HG02970 (cell line): ENCODE measurements around the gene SMAD6.
A peak's percentile ranks its signal among the peaks of the same experiment; 100 is the strongest.

Source experiments
- ATAC-seq: cut with Tn5 transposase; IDR thresholded peaks from one replicate; pipeline ENCODE4 v1.9.1; 2021; ENCODE audit warnings: mild to moderate bottlenecking, moderate library complexity, moderate number of reproducible peaks; ENCODE audit not compliant: unreplicated experiment, low FRiP score

Gene SMAD6

DNA sequence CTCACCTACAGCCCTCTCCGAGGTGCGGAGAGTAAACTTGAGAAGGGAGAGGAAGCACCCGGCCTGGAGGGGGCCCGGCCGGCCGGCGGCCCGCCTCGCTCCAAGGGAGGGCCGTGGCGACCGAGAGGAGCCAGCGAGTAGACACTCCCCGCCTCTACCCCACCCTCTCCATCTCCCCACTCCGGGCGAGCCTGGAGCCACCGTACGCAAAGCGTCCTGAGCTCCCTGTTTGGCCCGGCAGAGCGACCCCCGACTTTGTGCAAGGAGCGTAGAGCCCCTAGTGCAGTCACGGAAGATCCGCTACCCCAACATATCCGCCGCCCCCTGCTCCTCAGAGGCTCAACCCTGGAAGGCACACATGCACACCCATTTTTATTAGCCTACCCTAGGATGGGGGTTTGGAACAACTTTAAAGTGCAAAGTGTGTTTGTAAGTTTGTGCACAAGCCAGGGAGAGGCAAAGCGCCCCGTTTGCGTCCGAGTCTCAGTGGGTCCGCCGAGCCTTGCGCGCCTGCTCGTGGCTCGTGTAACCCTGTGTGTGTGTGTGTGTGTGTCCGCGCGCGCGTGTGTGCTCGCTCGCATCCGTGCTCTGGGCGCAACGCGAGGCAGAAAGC is 508 bp upstream of the SMAD6 start:
- peak; percentile 29 for ATAC-seq

DNA sequence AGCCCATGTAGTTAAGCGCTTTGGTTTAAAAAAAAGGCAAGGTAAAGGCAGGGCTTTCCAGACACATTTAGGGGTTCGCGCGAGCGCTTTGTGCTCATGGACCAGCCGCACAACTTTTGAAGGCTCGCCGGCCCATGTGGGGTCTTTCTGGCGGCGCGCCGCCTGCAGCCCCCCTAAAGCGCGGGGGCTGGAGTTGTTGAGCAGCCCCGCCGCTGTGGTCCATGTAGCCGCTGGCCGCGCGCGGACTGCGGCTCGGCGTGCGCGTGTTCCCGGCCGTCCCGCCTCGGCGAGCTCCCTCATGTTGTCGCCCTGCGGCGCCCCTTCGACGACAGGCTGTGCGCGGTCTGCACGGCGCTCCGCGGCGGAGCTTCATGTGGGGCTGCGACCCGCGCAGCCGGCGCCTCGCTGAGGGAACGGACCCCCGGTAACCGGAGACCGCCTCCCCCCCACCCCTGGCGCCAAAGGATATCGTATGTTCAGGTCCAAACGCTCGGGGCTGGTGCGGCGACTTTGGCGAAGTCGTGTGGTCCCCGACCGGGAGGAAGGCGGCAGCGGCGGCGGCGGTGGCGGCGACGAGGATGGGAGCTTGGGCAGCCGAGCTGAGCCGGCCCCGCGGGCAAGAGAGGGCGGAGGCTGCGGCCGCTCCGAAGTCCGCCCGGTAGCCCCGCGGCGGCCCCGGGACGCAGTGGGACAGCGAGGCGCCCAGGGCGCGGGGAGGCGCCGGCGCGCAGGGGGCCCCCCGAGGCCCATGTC is 927 bp downstream of the SMAD6 start:
- no peak for ATAC-seq

- ATAC-seq: no peak
Measured at GRCh38 chr15:66703540-66703941, 1.5 kb downstream of the SMAD6 start.

- ATAC-seq: no peak
Measured at GRCh38 chr15:66704019-66704802, 2.2 kb downstream of the SMAD6 start.

DNA sequence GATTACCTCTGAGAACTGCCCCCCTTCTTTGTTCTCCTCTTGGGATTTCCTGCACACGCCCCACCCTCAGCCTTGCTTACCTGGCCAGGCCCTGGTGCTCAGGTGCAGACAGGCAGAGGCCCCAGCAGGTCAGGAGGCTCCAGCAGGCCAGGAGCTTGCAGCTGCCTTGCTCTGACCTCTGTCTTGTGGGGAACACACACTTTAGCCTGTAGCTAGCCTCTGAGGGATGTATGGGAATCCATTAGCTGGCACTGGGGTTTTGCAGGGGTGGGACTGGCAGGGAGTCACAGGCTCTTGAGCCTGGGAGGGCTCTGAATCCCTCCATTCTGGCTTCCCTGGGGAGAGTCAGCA is 2.7 kb downstream of the SMAD6 start:
- ATAC-seq: no peak

DNA sequence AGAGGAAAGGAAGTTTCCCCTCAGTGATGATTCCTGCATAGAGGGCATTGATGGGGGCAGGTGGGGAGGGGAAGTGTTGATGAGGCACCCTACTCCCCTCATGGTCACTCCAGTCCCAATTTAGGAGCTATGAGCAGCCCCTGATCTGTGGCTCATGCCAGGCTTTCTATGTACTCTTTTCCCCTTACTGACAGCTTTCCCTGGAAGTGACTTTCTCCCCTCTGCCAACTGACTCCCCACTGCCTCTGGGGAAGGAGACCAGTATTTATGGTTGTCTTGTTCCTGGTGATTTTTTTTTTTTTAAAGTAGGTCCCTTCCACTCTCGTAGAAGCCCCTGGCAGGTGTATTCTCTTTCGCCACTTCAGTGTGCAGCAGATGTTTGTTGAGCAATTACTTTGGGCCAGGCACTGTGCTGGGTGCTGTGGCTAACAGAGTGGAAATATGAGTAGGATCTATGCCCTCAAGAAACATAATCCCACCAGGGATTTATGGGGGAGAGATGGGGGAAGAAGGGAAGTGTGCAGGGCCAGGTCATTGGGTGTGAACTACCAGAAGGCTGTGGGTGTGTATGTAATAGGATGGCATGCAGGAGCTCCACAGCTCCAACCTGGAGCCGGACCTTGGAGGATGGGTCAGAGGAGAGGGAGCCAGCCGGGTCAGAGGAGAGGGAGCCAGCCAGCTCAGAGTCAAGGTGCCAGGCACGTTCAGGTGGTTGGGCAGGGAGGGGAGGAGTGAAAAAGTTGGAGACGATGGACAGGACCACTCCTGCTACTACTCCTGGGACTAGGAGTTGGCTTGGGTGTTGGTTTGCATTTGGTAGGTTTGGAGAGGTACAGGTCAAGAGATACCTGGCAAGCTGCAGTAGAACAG is 3.5 kb downstream of the SMAD6 start:
- no peak for ATAC-seq

DNA sequence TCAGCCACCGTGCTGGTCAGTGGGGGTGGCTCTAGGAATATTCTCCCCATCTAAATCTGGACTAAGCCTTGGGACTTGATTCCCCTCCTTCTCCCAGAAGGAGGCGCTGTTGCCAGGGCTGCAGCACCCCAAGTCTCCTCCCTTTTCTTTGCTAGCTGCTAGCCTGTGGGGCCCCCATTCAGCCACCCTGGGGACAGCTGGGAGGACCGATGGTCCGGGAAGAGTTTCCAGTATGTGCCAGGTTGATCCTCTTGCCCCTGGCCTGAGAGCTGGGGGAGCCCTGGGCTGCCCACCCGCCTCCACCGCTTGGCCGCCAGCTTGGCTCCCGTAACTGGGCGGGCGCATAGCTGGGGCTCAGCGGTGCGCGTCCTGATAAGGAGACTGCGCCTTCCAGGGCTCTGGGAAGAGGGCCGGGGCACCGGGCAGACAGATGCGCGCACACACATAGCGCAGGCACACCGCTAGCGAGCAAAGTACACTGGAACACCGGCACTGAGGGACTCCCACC is 4.2 kb downstream of the SMAD6 start:
- no peak for ATAC-seq

GRCh38 chr15:66706840-66707239 is 4.8 kb downstream of the SMAD6 start:
- no peak for ATAC-seq

DNA sequence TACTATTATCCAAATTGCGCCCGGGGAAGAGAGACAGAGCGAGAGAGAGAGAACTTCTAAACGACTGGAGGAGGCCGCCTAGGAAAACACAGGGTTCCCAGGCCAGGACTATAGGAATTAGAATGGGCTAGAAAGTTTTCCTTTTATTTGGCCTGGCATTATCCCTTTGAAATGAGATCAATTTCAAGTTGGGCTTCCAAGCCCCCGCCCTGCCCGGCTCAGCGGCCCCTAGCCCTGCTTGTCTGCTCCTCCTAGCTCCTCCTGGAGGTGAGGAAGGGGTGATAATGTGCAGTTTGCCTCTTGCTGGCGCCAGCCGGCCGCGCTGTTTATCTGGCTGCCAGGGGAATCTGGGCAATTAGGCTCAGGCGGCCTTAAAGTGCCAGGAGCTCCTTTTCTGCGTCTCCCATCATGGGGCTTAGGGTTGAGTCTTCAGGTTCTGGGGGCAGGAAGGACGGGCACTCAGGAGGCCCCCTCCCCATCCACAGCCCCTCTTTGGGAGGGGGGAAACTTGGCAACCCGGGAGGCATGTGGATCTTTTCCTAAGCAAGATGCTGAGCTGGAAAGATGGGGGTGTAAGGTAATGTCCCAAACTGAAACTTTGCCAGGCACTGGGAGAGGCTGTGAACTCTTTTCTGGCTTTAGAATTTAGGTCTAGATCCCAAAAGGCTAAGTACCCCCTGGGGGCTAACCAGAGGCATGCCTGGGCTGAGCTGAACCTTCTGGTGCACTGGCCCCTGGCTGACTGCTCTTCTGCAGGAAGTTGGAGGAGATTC is 5.5 kb downstream of the SMAD6 start:
- ATAC-seq: no peak

GRCh38 chr15:66708389-66708788 is 6.4 kb downstream of the SMAD6 start:
- ATAC-seq: no peak

GRCh38 chr15:66709884-66710283 is 7.8 kb downstream of the SMAD6 start:
- no peak for ATAC-seq

DNA sequence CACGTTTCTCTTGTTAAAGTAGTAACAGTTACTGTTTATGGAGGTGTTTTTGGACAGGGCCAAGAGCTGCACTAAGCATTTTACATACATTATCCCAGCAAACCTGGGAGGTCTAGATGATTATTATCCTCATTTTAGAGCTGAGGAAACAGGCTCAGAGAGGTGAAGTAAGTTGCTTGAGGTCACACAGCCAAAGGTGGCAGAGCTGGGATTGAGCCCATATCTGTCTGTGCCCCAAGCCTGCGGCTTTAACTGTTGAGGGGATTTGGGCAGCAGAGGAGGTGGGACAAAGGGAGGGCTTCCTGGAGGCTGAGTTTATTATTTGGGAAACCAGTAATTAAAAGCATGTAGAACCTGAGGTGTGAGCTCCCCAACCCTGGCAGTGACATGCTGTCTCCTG is 9.2 kb downstream of the SMAD6 start:
- no peak for ATAC-seq

DNA sequence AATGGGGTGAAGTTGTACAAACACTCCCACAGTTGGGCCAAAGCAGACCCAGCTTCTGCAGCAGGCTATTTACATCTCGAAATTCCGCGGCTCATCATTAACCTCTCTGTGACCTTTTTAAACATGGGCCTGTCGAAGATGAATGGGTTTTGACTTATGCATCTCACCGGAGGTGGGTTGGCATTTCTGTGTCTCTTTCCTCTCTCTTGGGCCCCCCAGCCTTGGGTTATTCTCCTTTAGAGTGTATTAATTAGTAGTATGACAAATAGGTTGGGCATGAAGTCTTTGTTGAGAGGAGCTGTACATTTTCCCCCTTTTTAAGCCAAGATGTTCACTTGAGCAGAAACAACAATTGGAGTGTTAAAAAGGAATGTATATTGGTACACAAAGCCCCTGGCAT is 9.8 kb downstream of the SMAD6 start:
- no peak for ATAC-seq

DNA sequence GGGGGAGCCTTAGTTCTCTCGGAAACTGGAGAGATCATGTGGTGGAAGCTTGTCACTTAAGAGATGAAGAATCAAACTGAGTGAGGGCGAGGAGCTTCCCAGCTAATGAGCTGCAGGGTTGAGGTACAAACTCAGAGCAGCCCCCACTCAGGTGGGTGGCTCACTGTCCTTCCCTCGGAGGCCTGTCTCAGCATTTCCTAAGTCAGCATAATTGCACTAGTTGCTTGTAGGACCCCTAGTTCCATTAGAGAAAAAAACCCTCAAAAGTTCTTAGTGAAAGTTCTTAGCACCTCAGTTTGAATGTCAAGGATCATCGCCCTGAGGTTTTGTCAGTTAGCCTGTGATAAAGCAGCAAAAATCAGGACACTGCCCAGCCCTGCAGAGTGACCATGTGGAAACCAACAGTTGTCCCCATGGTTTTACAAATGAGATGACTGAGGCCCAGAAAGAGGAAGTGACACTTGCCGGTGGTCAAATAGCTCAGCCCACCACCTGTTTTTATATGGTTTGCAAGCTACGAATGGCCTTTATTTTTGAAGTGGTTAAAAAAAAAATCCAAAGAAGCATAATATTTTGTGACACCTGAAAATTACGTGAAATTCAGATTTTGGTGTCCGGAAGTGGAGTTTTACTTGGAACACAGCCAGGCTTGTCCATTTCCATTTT is 11.9 kb downstream of the SMAD6 start:
- ATAC-seq: no peak

- no peak for ATAC-seq
Measured at GRCh38 chr15:66714543-66714981, 12.5 kb downstream of the SMAD6 start.

- ATAC-seq: no peak
Measured at GRCh38 chr15:66715181-66715624, 13.2 kb downstream of the SMAD6 start.

DNA sequence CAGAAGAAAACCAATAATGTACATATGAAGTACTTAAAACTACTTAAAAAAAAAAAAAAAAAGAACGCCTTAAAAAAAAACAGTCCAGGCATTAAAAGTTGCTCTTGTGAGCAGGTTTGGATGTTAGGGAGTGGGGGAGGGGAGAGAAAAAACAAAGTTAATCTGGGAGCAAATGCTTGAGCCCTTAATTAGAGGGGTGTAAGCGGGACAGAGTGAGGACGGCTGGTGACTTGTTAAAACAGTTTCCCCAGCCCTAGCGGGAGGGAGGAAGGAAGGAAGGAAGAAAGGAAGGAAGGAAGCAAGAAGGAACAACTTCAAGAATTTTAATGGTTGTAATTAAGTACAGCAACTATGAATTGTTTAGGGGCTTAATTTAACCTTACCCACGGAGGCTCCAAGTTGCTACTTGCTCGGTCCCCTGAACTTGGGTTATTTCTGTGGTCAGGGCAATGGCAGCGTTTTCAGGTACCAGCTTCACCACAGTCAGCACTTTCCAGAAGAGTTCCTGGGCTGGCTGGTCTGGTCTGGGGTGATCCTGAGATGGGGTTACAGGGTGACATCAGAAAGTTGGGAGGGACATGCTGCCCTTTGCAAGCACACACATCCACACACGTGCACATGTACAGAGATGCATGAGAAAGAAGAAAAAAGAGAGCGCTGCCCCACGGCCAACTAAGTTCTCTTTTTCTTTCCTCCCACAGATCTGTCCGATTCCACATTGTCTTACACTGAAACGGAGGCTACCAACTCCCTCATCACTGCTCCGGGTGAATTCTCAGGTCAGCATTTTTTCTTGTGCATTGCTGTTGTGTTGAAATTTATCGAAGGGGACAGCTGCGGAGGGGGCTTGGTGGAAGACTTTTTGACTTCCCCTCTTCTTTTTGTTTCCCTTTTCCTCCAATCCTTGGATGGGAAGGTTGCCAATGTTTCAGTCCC is 14.0 kb downstream of the SMAD6 start:
- ATAC-seq: no peak

DNA sequence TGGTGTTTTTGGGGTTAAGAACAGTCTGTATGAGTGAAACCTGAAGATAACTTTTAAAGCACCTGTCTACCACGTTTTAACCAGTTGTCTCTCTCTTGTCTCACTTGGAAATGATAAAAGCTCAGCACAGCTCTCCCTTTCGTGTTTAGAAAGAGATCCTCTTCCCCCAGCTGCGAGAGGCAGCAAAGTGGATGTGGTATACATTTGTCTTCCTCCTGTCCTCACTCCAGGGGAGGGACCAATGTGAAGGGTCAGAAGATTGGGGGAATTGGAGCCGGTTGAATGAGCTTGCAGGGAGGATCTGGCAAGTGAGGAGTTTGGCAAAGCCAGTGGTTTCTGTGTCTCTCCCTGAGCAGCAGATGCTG is 14.6 kb downstream of the SMAD6 start:
- no peak for ATAC-seq
